Sigmoid colon (tissue), 7 donors: ENCODE measurements around the gene NKX2-2. TPM values are rescaled to one million over a fixed set of nuclear protein-coding genes. Genes with fewer than 3 reads are reported as not detected.

Source experiments
- DNase-seq: peaks from one replicate; pipeline ENCODE4 v3.0.0-alpha.2; 2019
- H3K27ac ChIP-seq, 4 donors: fragments of 200-600 bp; sonication (generic); one replicate each; pipeline ENCODE4 v1.5.1; 2016 to 2019; ENCODE audit warnings: mild to moderate bottlenecking in 1 of 4
- H3K27me3 ChIP-seq, 3 donors: fragments of 200-600 bp; sonication (generic); one replicate each; pipeline ENCODE4 v1.5.1; 2019; ENCODE audit warnings: mild to moderate bottlenecking in 1 of 3
- H3K36me3 ChIP-seq, 4 donors: fragments of 200-600 bp; sonication (generic); one replicate each; pipeline ENCODE4 v1.5.1; 2016 to 2019
- H3K4me1 ChIP-seq, 4 donors: fragments of 200-600 bp; sonication (generic); one replicate each; pipeline ENCODE4 v1.5.1; 2017 to 2019
- H3K4me3 ChIP-seq, 4 donors: fragments of 200-600 bp; sonication (generic); one replicate each; pipeline ENCODE4 v1.5.1; 2017 to 2019; ENCODE audit warnings: mild to moderate bottlenecking in 2 of 4, moderate library complexity in 1 of 4
- H3K9me3 ChIP-seq, 4 donors: fragments of 200-600 bp in 3 of 4; sonication (generic) in 3 of 4; one replicate each; pipeline versions ENCODE4 v1.5.1 to v1.6.1; 2013 to 2019
- EP300 ChIP-seq, 4 donors: sonication (generic); formaldehyde crosslinking; IDR thresholded peaks; one replicate each; pipeline ENCODE4 v1.6.1; 2017; ENCODE audit warnings: antibody characterized with exemption in 4 of 4
- POLR2A ChIP-seq, 2 donors: fragments of 450-650 bp; IDR thresholded peaks; one replicate each; pipeline ENCODE4 v1.6.1; 2016; ENCODE audit warnings: antibody characterized with exemption in 2 of 2, mild to moderate bottlenecking in 2 of 2, moderate library complexity in 2 of 2
- POLR2AphosphoS5 ChIP-seq, 4 donors: sonication (generic); formaldehyde crosslinking; IDR thresholded peaks; one replicate each; pipeline ENCODE4 v1.6.1; 2017; ENCODE audit warnings: antibody characterized with exemption in 4 of 4
- WGBS, 2 donors: extraction: QIAGEN DNeasy Blood & Tissue Kit; methylation state at CpG; one replicate each; pipeline ENCODE4 v1.1.7; 2013; 5-methylcytosine and 5-hydroxymethylcytosine counted together
- intact Hi-C: fragments of 100-400 bp; cut with DNase I; formaldehyde crosslinking; loops from one replicate; pipeline ENCODE4 v1.15.1; 2023
- polyA plus RNA-seq, 3 donors: library from polyadenylated mRNA; stranded (reverse); fragments of 200-250 nt; gene quantifications; one replicate each; pipeline ENCODE4 v1.2.3, GENCODE V29; 2013
- total RNA-seq, 4 donors: library from RNA; depleted of rRNA; stranded (reverse); fragments of >200 nt; gene quantifications; one replicate each; pipeline ENCODE4 v1.1.0, GENCODE V29; 2016
- TF ChIP-seq, protein P1 (sequence below), 4 experiments: fragments of 450-650 bp in 3 of 4; fragments of 200-600 bp in 1 of 4; IDR thresholded peaks; one replicate each; pipeline ENCODE4 v1.5.1; 2016 to 2019; ENCODE audit warnings: antibody characterized with exemption in 4 of 4, mild to moderate bottlenecking in 3 of 4, moderate library complexity in 2 of 4
- donor health status: healthy with polysubstance abuse.
- donor health status: Bipolar disorder and iron deficiency.
- donor health status: healthy.

The NKX2-2 gene
- total RNA-seq (not detected), polyA plus RNA-seq (under 1 TPM; 0.23 to 0.60 (median 0.46) TPM)

DNA sequence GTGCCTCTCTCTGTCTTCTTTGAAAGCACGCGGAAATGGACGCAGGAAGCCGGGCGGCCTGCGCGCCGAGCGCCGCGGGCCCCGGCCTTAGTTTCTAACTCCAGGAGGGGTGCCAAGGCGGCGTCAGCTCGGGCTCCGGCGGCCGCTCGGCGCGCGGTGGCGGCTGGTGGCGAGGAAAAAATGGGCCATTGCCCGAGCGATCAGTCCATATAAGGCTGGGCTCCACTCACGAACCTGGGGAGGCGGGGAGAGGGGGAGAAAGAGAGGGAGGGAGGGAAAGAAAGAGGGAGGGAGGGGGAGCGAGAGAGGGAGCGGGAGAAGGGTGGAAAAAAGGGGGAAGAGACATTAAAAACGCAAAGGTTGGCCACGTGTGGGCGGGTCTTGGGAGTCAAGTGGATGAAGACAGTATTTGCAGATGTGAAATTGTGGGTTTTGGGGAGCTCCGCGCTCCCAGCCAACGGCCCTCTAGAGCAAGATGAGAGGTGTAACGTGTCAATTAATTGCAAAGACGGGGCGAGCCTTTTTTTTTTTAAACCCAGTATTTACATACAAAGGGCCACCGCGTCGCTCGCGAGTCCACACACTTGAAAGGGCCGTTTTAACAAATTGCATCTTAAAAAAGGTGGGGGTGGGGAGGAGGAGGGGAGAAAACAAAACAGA, at the start of gene NKX2-2:
Gene NKX2-2 (minus strand): TSS at position 184 of the 660 bp plus-strand sequence. CDS start 395 bp downstream, outside the sequence.
- Histone ChIP-seq H3K27ac (no peak within 1 kb of the TSS), H3K4me3 (peak within 1 kb of the TSS; percentile 12 to 41 (median 24)), H3K4me1 (peaks cover 0 to 74% (median 69%) of the 10 kb centered on the region in 4 donors), H3K9me3 (no peaks in the 10 kb centered on the region), H3K27me3 (peaks cover 78 to 100% (median 100%) of the 10 kb centered on the region in 3 donors), H3K36me3 (no peaks in the 10 kb centered on the region)
- DNase-seq, result no peak
- intact Hi-C loops, result no loop called here
- 3 to 6% methylated on average over 45 of the region's 45 CpGs for WGBS, 2 donors
- TF ChIP-seq POLR2AphosphoS5 (IDR thresholded peaks at IDR 0.05) (no peak), POLR2A (IDR thresholded peaks at IDR 0.05) (no peak), EP300 (IDR thresholded peaks at IDR 0.05) (no peak)
- TF ChIP-seq, protein P1, sequence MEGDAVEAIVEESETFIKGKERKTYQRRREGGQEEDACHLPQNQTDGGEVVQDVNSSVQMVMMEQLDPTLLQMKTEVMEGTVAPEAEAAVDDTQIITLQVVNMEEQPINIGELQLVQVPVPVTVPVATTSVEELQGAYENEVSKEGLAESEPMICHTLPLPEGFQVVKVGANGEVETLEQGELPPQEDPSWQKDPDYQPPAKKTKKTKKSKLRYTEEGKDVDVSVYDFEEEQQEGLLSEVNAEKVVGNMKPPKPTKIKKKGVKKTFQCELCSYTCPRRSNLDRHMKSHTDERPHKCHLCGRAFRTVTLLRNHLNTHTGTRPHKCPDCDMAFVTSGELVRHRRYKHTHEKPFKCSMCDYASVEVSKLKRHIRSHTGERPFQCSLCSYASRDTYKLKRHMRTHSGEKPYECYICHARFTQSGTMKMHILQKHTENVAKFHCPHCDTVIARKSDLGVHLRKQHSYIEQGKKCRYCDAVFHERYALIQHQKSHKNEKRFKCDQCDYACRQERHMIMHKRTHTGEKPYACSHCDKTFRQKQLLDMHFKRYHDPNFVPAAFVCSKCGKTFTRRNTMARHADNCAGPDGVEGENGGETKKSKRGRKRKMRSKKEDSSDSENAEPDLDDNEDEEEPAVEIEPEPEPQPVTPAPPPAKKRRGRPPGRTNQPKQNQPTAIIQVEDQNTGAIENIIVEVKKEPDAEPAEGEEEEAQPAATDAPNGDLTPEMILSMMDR (IDR thresholded peaks at IDR 0.05), result no peak

DNA sequence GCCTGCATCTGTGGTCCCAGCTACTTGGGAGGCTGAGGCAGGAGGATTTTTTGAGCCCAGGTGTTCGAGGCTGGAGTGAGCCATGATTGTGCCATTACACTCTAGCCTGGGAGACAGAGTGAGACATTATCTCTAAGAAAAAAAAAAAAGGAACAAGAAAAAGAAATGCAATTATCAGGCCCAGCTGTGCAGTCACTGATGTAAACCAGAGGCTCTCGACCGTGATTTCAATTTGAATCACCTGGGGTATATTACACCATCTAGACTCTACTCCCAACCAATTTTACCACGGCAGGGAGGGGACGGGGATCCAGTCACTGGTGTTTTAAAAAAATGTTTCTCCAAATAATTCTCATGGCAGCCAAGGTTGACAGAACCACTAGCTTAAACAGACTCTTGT, 48.8 kb upstream of the NKX2-2 start:
- DNase-seq, result no peak
- Histone ChIP-seq H3K4me3 (no peak overlapping the region), H3K27me3 (peaks cover 0 to 31% (median 7%) of the 10 kb centered on the region in 3 donors), H3K9me3 (peaks cover 0 to 4% (median 0%) of the 10 kb centered on the region in 4 donors), H3K4me1 (no peaks in the 10 kb centered on the region), H3K36me3 (no peaks in the 10 kb centered on the region), H3K27ac (no peak overlapping the region)
- intact Hi-C loops, result no loop called here
- TF ChIP-seq, protein P1 (IDR thresholded peaks at IDR 0.05), result no peak
- TF ChIP-seq EP300 (IDR thresholded peaks at IDR 0.05), result no peak
- 71 to 79% methylated on average over 5 of the region's 5 CpGs for WGBS, 2 donors

DNA sequence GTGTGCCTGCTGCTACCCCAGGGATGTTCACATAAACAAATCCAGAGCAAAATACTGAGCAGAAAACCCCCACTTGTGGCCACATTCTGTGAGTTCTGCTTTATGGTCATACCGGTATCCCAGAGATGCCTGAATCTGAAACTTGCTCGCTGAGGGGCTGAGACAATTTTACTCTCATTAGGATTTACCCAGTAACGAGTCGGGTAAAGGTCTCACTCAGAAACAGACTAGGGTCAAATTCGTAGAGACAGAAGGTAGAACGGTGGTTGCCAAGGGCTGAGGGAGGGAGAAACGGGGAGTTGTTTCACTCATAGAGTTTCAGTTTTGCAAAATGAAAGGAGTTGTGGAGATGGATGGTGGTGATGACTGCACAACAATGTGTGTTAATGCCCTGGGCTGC, 45.4 kb upstream of the NKX2-2 start:
- no peaks in the 10 kb centered on the region for H3K4me1 ChIP-seq
- H3K9me3 ChIP-seq, result peaks cover 0 to 4% (median 0%) of the 10 kb centered on the region in 4 donors
- TF ChIP-seq, protein P1 (IDR thresholded peaks at IDR 0.05), result no peak
- no peak for TF ChIP-seq POLR2A (IDR thresholded peaks at IDR 0.05)
- DNase-seq, result no peak
- H3K27ac ChIP-seq, result no peak overlapping the region
- H3K27me3 ChIP-seq, result peaks cover 0 to 36% (median 7%) of the 10 kb centered on the region in 3 donors
- intact Hi-C loops, result no loop called here
- H3K36me3 ChIP-seq, result no peaks in the 10 kb centered on the region
- no peak overlapping the region for H3K4me3 ChIP-seq
- 77 to 78% methylated on average over 7 of the region's 7 CpGs for WGBS, 2 donors

DNA sequence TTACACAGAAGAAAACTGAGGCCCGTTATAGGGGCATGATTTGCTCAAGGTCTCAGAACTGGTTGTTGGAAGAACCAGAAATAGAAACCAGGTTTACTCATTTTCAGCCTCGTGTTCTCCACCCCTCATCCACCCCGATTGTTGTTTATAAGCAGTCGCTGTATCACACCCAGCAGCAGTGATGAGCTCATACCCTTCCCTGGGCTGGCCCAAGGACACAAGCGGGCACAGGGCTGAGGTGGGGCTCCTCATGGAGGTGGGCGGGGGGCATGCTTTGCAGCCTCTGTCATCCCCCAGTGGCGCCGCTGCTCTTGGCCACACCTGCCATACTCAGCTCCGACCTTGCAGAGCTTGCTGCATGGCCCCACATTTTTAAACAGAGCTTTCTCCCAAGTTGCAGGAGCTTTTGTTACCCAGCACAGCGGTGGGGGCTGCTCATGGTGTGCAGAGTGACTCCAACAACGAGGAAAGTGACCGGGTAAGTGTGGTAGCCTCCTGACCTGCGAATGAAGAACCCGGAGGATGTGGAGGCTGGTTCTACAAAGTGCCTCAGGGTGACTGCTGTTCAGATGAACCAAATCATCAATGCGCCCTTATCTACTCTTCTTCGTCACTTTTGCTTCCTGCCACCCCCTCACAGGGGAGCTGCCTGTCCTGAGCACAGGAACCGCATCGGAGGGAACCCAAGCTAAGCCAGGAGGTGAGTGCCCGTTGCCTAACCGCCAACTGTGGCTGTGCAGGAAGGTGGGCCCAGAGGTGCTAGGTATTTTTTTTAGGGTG, 43.6 kb upstream of the NKX2-2 start:
- peaks cover 0 to 25% (median 0%) of the 10 kb centered on the region in 3 donors for H3K27me3 ChIP-seq

More for the DNA sequence above, 43.6 kb upstream of the NKX2-2 start:
- intact Hi-C loops, result no loop called here
- H3K9me3 ChIP-seq, result peaks cover 0 to 4% (median 0%) of the 10 kb centered on the region in 4 donors
- no peaks in the 10 kb centered on the region for H3K36me3 ChIP-seq
- no peak for TF ChIP-seq POLR2AphosphoS5 (IDR thresholded peaks at IDR 0.05)
- no peak for TF ChIP-seq POLR2A (IDR thresholded peaks at IDR 0.05)
- TF ChIP-seq, protein P1 (IDR thresholded peaks at IDR 0.05), result no peak
- no peaks in the 10 kb centered on the region for H3K4me1 ChIP-seq
- H3K4me3 ChIP-seq, result no peak overlapping the region
- WGBS, 2 donors, result 76 to 86% methylated on average over 20 of the region's 20 CpGs
- no peak for DNase-seq
- no peak overlapping the region for H3K27ac ChIP-seq
